Effector CD4-positive, alpha-beta T cell (primary cell): ENCODE measurements around the gene KRT31.
"Not testable (repeated sequence)": the region's sequence is repeated elsewhere in the genome, so short reads cannot be mapped to it uniquely, and the experiment has no call there.

Experiments
- DNase-seq: peaks from one replicate; pipeline ENCODE4 v3.0.0-alpha.2; 2020

KRT31 gene

DNA sequence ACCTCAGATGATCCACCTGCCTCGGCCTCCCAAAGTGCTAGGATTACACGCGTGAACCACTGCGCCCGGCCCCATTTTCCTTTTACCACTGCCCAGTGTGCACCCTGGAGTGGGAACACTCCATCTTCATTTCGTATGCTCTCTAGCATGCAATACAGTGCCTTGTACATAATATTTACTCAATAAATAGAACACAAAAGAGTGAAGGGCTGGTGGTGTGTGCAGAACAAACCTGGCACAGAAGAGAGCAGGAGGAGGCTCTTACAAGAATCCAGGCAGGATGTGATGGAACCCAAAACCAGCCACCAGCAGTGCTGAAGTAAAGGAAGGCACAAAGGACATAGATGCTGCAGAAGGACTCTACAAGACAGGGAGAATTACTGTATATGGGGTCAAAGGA lies 19.7 kb upstream of the KRT31 start:
- DNase-seq, result no peak

DNA sequence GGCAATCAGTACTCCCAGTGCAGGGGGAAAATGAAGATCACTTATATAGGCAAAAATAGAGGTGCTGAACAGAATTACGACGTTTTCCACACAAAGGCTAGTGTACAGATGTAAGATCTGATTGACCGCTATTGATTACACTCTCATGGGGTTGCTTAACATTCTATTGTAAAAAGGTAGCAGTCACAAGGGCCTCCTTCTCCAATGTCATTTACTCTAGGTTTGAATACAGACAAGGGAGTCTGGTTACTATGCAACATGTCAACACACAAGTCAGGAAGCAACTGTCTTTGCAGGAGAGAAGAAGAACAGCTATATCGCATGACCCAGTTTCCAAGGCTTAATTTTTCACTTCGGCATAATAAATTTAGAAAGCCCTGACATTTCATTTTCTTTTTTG lies 19.1 kb upstream of the KRT31 start:
- no peak for DNase-seq

DNA sequence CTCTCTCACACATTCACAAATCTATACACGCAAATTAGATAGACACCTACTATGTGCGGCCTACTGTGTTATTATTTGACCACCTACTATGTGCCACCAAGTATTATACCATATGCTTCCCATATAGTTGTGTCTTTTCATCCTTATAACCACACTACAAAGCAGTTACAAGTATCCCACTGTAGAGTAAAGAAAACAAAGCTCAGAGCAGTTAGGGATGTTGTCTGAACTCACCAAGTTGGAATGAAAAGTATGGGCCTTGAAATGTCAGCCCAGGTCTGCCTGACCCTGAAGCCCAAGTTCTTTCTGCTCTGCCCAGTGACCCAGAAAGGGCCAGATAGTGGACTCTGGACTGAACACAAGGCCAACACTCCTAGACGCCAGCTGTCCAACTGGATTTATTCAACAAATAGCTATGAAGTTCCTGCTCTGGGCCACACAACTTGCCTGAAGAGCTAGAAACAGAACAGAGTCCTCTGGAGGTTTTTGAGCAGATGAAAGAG lies 18.5 kb upstream of the KRT31 start:
- DNase-seq, result no peak

DNA sequence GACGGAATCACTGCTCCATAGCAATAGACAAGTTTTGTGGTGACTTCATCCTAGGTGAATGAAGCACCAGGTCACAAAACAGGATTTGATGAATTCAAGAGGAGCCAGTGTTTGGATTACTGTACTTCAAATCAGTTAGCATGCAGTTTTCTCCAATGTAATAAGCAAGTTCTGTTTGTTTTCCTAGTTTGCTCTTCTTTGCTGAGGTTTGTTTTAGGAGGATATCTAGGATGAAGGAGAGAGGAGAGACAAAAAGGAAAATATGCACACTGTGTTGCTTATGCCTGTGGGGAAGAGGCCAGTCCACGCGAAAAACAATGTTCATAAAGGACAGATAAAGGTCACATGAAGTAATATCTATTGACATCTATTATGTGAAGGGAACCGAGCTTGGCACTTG lies 18.0 kb upstream of the KRT31 start:
- no peak for DNase-seq

DNA sequence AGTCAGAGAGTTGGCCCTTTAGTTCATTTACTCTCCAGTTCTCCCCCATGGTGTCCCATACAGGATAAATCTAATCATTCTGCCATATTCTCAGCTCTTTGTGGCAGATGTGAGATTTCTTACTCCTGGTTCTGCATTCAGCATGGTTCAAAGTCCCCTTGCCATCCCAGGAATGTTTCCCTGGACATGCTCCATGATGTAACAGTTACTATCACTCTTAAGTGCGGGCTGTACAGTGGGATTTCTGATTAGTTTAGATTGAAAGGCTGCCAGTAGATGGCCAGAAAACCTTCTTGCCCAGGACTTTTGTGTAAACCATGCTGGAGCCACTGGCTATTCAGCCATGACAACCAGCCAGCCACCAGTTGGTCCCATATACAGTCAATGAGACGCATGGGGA lies 16.6 kb upstream of the KRT31 start:
- DNase-seq, result no peak

DNA sequence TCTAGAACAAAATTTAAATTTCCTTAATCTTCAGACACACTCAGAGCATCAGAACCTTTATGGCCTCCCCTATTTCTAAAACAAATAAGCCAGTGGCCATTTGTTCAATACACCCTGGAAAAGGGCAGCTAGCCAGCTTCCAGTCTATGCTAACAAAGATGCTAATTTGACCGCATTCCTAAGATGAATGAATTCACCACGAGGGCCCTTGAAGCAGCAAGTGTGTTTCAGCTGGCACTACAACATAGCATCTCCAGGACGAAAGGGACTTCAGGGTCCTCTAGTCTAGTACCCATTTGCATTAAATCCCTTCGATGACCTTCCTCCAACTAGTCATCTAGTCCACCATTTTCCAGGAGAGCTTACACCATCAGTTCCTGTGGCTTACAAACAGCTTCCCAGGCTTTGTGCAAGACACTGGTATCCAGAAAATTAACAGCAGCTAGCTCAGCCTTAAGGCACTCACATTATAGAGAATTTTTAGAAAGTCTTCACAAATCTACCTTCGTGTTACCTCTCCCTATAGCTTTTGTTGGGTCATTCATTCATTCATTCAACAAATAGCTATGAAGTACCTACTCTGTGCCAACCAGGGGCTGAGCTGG lies 16.0 kb upstream of the KRT31 start:
- no peak for DNase-seq

DNA sequence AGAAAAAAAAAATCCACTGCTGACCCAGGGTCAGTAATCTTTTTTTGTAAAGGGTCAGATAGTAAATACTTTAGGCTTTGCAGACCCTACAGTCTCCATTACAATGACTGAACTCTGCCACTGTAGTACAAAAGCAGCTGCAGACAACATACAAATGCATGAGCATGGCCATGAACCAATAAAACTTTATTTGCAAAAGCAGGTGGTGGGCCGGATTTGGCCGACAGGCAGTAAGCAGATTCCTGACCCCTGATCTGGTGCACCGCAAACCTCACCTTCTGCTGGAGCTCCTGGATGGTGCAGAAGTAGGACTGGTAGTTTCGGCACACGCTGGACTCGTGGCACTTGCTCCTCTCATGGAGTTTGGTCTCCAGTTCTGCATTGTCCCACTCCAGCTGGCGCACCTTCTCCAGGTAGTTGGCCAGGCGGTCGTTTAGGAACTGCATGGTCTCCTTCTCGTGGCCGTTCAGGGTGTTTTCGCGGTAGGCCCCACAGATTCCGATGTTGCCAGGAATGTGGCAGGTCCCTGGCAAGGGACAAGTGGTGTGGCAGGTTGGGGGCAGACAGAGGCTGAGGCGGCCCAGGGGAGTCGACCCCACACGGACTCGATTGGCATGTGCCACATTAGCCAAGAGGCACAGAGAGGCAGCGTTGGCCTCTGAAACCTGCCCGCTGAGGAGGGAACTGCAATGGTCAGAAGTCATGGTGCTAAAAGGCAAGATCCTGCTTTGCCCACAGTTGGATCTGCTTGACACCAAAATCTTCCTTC lies 13.8 kb upstream of the KRT31 start:
- DNase-seq, result no peak

DNA sequence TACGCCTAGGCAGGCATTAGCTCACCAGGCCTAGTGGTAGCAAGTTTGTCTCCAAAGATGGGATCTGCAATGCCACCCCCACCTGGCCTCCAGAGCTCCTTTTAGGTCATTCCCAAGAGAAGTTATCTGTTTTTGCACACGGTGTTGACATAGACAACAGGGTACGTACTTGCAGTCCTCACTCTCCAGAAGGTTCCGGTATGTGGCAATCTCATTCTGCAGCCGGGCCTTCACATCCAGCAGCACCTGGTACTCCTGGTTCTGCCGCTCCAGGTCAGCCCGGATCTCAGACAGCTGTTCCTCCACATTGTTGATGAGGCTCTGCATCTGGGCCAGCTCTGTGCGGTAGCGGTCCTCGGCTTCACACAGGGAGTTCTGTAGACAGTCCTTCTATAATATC lies 9.8 kb upstream of the KRT31 start:
- no peak for DNase-seq

DNA sequence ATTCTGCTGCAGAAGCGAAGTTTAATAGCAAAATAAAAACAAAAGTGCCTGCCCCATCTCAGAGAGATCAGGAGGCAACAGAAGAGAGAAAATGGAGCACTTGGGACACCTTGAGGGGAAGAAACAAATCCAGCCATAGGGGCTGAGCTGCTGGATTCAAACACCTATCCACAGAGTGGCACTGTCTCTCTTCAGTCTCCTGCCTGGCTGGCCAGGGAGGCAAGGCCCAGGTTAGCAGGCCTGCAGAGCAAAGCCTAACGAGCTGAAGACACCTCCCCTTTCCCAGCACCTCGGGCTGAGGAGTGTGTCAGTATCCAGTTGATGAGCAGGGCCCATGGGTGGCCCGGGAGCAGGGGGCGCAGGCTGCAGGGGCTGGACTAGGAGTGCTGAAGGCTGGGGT lies 8.8 kb upstream of the KRT31 start:
- DNase-seq, result no peak

DNA sequence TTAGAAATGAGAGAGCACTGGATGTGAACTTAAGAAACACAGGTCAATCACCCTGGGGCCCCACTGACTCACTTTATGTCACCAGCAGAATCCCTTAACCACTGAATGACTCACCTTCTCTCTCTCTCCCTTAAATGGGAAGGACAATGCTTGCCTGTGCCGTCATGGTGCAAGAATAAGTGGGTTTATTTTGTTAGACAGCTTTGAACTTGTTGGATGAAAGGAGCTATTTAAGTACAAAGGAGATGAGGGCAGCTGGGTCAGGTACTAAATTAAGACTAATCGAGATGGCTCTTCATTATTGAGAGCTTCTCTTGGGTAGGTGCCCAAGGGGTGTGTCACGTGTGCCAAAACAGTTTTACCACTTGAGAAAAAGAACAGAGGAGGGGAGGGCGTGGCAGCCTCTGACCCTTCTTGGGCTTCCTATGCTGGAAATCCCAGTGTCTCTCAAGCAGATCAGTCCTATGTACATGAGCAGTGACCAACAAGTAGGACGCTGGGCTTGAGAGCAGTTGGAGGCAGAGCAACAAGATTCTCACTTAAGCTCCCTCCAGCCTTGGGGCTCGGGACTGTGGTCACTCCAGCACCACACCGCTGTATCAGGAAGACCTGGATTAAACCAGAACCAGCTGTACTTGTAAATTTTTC lies 6.7 kb upstream of the KRT31 start:
- DNase-seq, result no peak

DNA sequence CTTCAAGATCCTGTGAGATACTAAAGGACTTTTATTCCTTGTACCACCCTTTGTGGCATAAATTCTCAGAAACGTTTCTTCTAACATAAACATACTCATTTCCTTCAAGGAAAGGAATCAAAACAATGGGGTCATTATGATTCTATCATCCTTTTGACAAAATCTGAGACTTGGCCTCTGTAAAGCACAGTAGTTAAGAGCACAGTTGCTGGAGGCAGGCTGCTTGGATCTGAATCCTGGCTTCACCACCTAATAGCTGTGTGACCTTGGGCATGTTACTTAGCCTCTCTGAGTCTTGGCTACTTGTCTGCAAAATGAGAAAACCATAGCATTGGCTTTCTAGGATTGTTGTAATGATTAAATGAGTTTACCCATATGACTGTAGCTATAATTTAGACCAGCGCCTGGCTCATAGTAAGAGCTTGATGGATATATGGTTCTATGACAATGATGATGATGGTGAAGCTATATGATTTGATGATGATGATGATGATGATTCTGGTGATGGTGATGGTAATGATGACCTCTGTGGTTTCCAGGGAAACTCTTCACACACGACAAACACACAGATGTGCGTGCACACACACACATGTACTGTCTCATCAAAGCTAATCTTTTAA lies 6.1 kb upstream of the KRT31 start:
- DNase-seq, result no peak

DNA sequence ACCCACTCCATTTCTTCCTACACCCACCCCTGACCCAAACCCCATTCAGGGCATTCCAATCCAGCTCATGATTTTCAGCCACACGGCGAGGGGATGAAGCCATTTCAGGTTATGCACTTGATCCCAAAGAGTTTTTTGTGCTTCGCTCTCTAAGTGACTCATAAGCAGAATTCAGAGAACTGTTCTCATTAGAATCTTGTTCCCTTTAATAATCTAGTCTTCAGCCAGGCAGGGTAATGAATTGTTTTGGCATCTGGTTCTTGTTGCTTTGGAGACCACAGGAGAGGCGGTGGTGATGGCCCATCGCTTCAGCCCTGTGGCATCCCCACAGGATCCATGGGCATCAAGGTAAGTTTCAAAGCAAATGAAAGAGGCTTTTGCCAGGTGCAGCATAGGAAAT lies 4.8 kb upstream of the KRT31 start:
- no peak for DNase-seq

DNA sequence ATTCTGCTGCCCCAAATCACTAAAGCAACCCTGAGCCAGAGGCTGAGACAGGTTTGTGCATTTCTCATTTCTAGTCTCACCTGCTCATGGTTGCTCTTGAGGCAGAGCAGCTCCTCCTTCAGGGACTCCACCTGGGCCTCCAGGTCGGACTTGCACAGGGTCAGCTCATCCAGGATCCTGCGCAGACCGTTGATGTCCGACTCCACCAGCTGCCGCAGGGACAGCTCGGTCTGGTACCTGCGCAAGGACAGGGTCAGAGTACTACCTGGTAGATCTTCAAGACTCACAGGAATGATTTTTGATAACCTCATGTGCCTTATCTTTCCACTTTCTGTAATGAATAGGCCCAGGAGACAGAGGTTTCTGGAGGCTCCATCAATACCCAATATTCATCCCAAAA lies 1.1 kb downstream of the KRT31 start:
- DNase-seq, result no peak

DNA sequence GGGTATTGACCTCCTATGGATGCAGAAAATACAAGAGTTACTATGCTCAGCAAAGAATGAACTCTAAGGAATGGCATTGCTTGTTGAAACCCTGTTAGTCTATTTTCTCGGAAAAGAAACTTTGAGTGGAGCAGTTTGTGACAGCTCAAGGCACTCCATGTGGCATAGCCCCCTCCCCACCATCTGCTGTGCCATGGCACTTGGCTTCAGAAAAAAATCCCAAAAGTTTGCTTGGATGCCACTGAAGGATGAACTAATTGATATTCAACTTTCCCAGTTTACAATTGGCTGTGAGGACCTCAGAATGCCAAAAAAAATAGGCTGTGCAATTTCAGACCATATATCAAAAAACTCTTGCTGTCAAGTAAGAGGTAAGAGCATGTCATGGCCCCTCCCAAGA lies 1.8 kb downstream of the KRT31 start:
- DNase-seq, result no peak

DNA sequence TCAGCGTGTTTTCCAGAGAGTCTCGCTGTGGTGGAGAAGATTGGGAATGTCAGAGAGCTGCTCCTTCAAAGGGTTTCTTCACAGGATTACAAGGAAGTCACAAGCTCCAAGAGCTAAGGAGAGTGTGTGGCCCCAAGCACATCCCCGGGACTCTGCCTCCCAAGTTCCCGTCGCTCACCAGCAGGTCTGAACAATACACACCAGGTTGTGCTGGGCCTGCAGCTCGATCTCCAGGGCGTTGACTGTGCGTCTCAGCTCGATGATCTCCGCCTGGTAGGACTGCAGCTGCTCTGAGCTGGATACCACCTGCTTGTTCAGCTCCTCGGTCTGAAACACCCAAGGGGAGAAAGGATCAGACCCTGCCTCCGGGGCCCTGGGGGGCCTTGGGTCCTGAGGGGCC lies 2.4 kb downstream of the KRT31 start:
- DNase-seq, result not testable (repeated sequence)

DNA sequence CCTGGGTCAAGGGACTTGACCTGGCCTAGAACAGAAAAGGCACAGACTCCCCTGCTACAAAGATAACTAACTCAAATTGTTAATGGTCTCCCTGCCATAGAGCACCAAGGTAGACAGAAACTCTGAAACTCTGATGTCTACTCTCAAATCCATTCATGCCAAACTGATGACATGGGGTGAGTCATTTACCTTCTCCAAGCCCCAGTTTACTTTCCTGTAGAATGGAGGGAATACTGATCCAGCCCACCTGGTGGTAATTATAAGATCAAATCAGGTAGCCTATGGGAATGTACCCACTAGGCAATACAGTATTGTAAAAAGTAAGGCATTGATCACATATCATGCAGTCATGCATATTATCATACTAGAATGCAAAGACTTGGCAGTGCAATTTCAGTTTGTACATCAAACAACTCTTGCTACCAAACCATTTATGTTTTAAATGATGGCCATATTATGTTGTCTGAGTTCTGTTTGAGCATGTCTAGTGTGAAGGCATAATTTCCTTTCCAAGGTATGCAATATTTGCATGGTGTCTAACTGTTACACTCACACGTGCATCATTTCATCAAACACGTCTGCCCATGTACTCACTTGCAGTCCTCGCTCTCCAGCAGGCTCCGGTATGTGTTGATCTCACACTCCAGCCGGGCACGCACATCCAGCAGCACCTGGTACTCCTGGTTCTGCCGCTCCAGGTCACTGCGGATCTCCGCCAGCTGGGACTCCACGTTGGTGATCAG lies 3.0 kb downstream of the KRT31 start:
- no peak for DNase-seq

DNA sequence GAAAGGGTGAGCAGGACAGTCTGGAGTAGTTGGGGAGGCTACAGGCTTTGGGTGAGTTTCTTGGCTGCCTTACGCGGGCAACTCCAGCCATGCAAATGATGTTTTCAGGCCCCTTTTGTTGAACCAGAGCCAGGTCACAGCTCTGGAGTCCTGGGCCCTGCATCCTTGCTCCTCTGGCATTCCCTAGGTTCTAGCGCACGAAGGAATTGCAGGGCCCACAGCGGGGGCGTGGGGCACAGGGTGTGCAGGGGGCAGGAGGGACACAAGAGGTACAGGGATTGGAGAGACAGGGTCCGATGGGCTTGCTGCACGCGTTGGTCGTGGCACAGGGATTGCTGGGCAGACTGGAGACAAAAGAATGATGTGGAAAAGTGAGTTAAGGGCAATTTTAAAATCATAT lies 3.6 kb downstream of the KRT31 start:
- no peak for DNase-seq

DNA sequence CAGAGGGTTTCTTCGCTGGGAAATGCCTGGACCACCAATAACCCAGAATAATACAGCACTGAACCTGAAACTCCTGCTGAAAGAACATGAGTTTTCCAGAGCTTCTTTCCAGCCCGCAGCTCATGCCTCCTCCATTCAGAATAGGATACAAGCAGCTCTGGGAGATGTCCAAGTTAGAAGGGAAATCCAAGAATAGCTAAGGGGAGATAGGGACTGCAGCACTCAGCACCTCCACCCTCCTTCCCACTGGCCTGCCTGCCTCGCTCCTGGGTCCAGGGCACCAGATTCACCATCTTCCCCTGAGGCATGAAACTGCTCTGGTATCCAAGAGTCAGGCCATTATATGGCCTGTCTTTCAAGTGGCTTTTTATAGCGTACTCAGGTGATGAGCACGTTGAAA lies 4.1 kb downstream of the KRT31 start:
- DNase-seq, result no peak

DNA sequence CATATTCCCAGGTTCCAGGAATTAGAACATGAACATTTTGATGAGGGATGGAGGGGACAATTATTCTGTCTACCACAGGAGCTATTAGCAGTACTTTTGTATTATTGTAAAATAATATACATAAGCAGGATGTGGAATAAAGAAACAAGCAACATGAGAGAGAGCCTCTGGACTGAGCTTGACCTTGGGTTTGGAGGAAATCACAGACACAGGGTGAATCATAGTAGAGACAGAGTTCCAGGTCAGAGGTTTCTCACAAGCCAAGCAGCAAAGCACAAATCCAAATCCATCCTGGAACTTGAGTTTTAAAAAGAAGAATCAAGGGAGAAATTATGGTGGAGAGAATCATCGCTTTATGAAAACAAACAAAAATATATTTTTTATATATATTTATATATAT lies 5.1 kb downstream of the KRT31 start:
- DNase-seq, result no peak

DNA sequence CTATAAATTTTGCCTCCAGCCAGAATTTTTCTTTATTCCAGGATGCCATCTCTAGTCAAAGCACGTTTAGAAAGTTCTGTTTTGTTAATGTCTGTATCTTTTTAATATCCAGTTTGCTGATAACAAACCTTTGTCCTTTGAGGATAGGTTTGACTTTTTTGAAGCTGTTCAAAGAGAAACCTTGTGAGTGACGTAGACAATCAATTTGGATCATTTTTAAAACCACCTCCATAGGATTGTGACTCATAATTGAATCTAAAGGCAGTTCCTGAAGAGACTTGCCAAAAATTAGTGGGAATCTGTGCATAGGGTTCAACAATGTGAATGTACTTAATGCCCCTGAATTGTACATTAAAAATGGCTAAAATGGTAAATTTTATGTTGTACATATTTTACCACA lies 5.9 kb downstream of the KRT31 start:
- no peak for DNase-seq

DNA sequence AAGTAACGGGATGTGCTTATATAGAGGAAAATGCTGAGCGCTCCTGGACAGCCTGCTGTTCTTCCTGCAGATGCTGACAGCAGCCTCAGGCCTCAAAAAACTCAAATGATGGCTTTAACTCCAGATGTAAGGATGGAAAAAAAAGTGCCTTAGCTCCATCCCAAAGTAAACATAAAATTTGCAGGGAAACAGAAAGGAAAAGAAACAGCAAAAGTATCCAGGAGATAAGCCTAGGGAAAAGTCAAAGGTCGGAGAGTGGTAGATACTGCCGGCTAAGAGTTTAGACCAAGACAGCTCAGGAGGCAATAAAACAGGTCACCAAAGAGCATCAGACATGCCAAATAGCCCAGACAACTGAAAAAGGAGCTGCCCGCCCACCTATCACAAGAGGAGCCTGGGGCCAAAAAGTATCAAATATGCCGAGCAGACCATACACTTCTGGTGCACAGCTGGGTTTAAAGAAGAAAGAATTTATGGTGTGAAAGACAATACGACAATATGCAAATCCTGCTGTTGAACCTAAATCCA lies 6.9 kb downstream of the KRT31 start:
- DNase-seq, result no peak

DNA sequence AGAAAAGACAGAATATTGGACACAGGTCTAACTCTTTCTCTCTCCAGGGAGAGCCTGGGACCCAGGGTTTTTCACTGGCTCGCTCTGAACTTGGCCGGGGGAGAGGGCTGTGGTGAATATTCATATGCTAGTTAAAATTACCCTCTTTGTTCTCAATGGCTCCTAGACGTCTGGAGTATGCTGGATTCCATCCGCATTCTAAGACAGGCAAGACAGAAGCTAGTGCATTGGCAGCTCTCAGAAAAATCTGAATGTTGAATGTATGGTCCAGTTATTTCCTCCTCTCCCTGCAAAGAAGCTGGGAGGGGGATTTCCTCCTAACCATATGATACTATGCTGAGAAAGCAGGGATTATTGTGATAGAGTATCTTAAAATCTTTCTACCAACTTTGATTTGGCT lies 9.7 kb downstream of the KRT31 start:
- no peak for DNase-seq

DNA sequence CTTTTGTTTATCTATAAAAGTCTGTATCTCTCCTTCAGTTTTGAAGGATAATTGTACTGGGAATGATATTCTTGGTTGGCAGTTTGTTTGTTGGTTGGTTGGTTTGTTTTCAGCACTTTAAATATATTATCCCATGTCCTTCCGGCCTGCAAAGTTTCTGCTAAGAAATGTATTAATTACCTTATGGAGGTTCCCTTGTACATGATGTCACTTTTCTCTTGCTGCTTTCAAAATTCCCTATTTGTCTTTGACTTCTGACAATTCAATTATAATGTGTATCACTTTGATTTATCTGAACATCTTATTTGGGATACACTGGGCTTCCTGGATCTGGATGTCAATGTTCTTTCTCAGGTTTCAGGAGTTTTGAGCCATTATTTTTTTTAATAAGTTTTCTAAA lies 11.2 kb downstream of the KRT31 start:
- no peak for DNase-seq
